HepG2 (cell line): ENCODE data around the gene SECTM1. TPM values are rescaled to one million over a fixed set of nuclear protein-coding genes. Genes with fewer than 3 reads are reported as not detected.
A peak's percentile ranks its signal among the peaks of the same experiment; 100 is the strongest.

Experiments used
- AHR ChIP-seq: IDR thresholded peaks from 2 replicates; pipeline ENCODE4 v1.6.1; 2018; ENCODE audit warnings: missing genetic modification reagents, missing compliant biosample characterization
- ATRX ChIP-seq: sonication (generic); formaldehyde crosslinking; IDR thresholded peaks from 2 replicates; pipeline ENCODE4 v1.4.0; 2020; ENCODE audit warnings: missing genetic modification reagents, borderline replicate concordance
- CBFB ChIP-seq: sonication (generic); formaldehyde crosslinking; IDR thresholded peaks from 2 replicates; pipeline ENCODE4 v1.4.0; 2020; ENCODE audit warnings: missing genetic modification reagents
- FUBP1 ChIP-seq: sonication (generic); formaldehyde crosslinking; IDR thresholded peaks from 2 replicates; pipeline ENCODE4 v1.5.1; 2020; ENCODE audit warnings: missing genetic modification reagents, mild to moderate bottlenecking, borderline replicate concordance
- GATAD2A ChIP-seq: IDR thresholded peaks from 2 replicates; pipeline ENCODE4 v1.6.1; 2016
- KDM2A ChIP-seq: sonication (generic); formaldehyde crosslinking; IDR thresholded peaks from 2 replicates; pipeline ENCODE4 v1.4.0; 2020; ENCODE audit warnings: low read depth, missing genetic modification reagents, borderline replicate concordance
- MZF1 ChIP-seq: sonication (generic); formaldehyde crosslinking; IDR thresholded peaks from 2 replicates; pipeline ENCODE4 v1.8.1; 2023; ENCODE audit warnings: mild to moderate bottlenecking, missing genetic modification reagents, borderline replicate concordance
- PCBP1 ChIP-seq: fragments of 200-400 bp; formaldehyde crosslinking; IDR thresholded peaks from 2 replicates; pipeline ENCODE4 v1.6.1; 2017; ENCODE audit warnings: mild to moderate bottlenecking, low read depth, low read length, borderline replicate concordance
- SRSF1 ChIP-seq: fragments of 200-400 bp; formaldehyde crosslinking; optimal IDR thresholded peaks from 2 replicates; pipeline ENCODE3; 2017; ENCODE audit warnings: mild to moderate bottlenecking, low read depth, low read length, moderate library complexity
- THAP8 ChIP-seq: sonication (generic); formaldehyde crosslinking; IDR thresholded peaks from 2 replicates; pipeline ENCODE4 v1.5.1; 2020; ENCODE audit warnings: missing genetic modification reagents, mild to moderate bottlenecking, borderline replicate concordance
- ZNF563 ChIP-seq: sonication (generic); formaldehyde crosslinking; IDR thresholded peaks from 2 replicates; pipeline ENCODE4 v1.8.0; 2022; ENCODE audit warnings: mild to moderate bottlenecking, moderate library complexity, missing genetic modification reagents
- ZNF572 ChIP-seq: sonication (generic); formaldehyde crosslinking; IDR thresholded peaks from 2 replicates; pipeline ENCODE4 v1.5.1; 2020; ENCODE audit warnings: mild to moderate bottlenecking, missing genetic modification reagents
- ZNF644 ChIP-seq: IDR thresholded peaks from 2 replicates; pipeline ENCODE4 v1.6.1; 2016; ENCODE audit warnings: low read depth
- ZNF670 ChIP-seq: sonication (generic); formaldehyde crosslinking; IDR thresholded peaks from 2 replicates; pipeline ENCODE4 v1.8.0; 2022; ENCODE audit warnings: mild to moderate bottlenecking, missing genetic modification reagents, borderline replicate concordance
- ZNF687 ChIP-seq: sonication (generic); formaldehyde crosslinking; IDR thresholded peaks from 2 replicates; pipeline ENCODE4 v1.5.1; 2020; ENCODE audit warnings: mild to moderate bottlenecking, missing genetic modification reagents, moderate library complexity
- ZXDC ChIP-seq: sonication (generic); formaldehyde crosslinking; IDR thresholded peaks from 2 replicates; pipeline ENCODE4 v1.5.0; 2020; ENCODE audit warnings: mild to moderate bottlenecking, missing genetic modification reagents
- polyA plus RNA-seq, 8 experiments: library from polyadenylated mRNA; depleted of rRNA in 3 of 8; stranded (reverse) in 7 of 8; unstranded in 1 of 8; fragments of >200 nt; fragmentation: Illumina TruSeq in 4 of 8; extraction: Trizol in 4 of 8; gene quantifications; 2 replicates each; pipeline versions ENCODE4 v1.2.1 to v1.2.3, GENCODE V29; 2011 to 2016; ENCODE audit warnings: low read depth in 4 of 8, missing spikeins in 1 of 8, mixed read lengths in 1 of 8; ENCODE audit not compliant: insufficient read depth in 1 of 8
- total RNA-seq, 5 experiments: library from RNA; depleted of rRNA; stranded (reverse); fragments of >200 nt; fragmentation: Illumina TruSeq; extraction: Trizol; gene quantifications; 2 replicates each; pipeline ENCODE4 v1.2.3, GENCODE V29; 2016; ENCODE audit warnings: low read depth in 1 of 5

SECTM1 gene
- total and polyA plus RNA-seq, 2 of the 13 experiments (the other 11 are each of a cell fraction or from before 2014, with no cell fraction given): 3.5 to 5.3 TPM

GRCh38 chr17:82302991-82303943 is 30.3 kb downstream of the SECTM1 start (continued):
- TF ChIP-seq ZNF687 (CRISPR knock-in tag) (peak; percentile 97), CBFB (CRISPR knock-in tag) (peak; percentile 63; the same call in 1 of the 2 replicates), SRSF1 (peak; percentile 60), FUBP1 (CRISPR knock-in tag) (no peak), ZNF563 (CRISPR knock-in tag) (peak; percentile 64; the same call in 1 of the 2 replicates), ZNF572 (CRISPR knock-in tag) (peak; percentile 87), AHR (CRISPR knock-in tag) (no peak), ZXDC (CRISPR knock-in tag) (0 out of 2 replicates have a peak, but pooled peaks have one; percentile 20), KDM2A (peak; percentile 73), GATAD2A (peak; percentile 93), ZNF644 (CRISPR knock-in tag) (0 out of 2 replicates have a peak, but pooled peaks have one; percentile 6), MZF1 (CRISPR knock-in tag) (peak; percentile 96; the same call in 1 of the 2 replicates), THAP8 (CRISPR knock-in tag) (no peak; the same call in 1 of the 2 replicates), ZNF670 (CRISPR knock-in tag) (no peak), PCBP1 (0 out of 2 replicates have a peak, but pooled peaks have one; percentile 30), ATRX (CRISPR knock-in tag) (0 out of 2 replicates have a peak, but pooled peaks have one; percentile 45)
